K562 (cell line): Measurements from ENCODE around the gene ITGAD. TPM values are rescaled to one million over a fixed set of nuclear protein-coding genes. Genes with fewer than 3 reads are reported as not detected.

Experiments
- BRD4 ChIP-seq: fragments of 200-600 bp; sonication (generic); IDR thresholded peaks from 2 replicates; pipeline ENCODE4 v1.6.1; 2017; ENCODE audit warnings: inconsistent platforms
- CXXC5 ChIP-seq: fragments of 250-450 bp; sonication (Bioruptor Pico); IDR thresholded peaks from 2 replicates; pipeline ENCODE4 v1.8.0; 2022; ENCODE audit warnings: inconsistent platforms, mild to moderate bottlenecking, moderate library complexity
- ELF2 ChIP-seq: fragments of 250-450 bp; sonication (Bioruptor Pico); IDR thresholded peaks from 2 replicates; pipeline ENCODE4 v1.5.0; 2021; ENCODE audit warnings: mild to moderate bottlenecking
- EZH2 ChIP-seq: IDR thresholded peaks from 2 replicates; pipeline ENCODE4 v1.6.1; 2012; ENCODE audit warnings: low read depth, mild to moderate bottlenecking, inconsistent platforms, low read length, borderline replicate concordance
- FIP1L1 ChIP-seq: fragments of 200-400 bp; formaldehyde crosslinking; IDR thresholded peaks from 2 replicates; pipeline ENCODE4 v1.6.1; 2018; ENCODE audit warnings: mild to moderate bottlenecking, low read depth, low read length; ENCODE audit not compliant: poor library complexity, severe bottlenecking
- FOSL1 ChIP-seq: fragments of 200-800 bp; sonication (Bioruptor generic); conservative IDR thresholded peaks from 2 replicates; pipeline ENCODE4 v1.6.1; 2016; ENCODE audit warnings: missing genetic modification characterization, missing compliant biosample characterization
- KHSRP ChIP-seq: fragments of 450-650 bp; IDR thresholded peaks from 2 replicates; pipeline ENCODE4 v1.6.1; 2017
- L3MBTL2 ChIP-seq: fragments of 450-650 bp; IDR thresholded peaks from 2 replicates; pipeline ENCODE4 v1.6.1; 2016; ENCODE audit warnings: mild to moderate bottlenecking, moderate library complexity
- MAZ ChIP-seq, 2 experiments: fragments of 450-650 bp in 1 of 2; sonication (generic) in 1 of 2; formaldehyde crosslinking; IDR thresholded peaks in 1 of 2; conservative IDR thresholded peaks in 1 of 2; 2 replicates each; pipeline versions ENCODE4 v1.4.0 to v1.5.0; 2020; ENCODE audit warnings: mild to moderate bottlenecking in 1 of 2, missing genetic modification reagents in 1 of 2
- MXI1 ChIP-seq: IDR thresholded peaks from 2 replicates; pipeline ENCODE4 v1.6.1; 2011; ENCODE audit warnings: low read depth, mild to moderate bottlenecking, improper control_type of control experiment, low read length
- NONO ChIP-seq, 2 experiments: fragments of 200-400 bp in 1 of 2; fragments of 450-650 bp in 1 of 2; formaldehyde crosslinking in 1 of 2; IDR thresholded peaks; 2 replicates each; pipeline ENCODE4 v1.6.1; 2017; ENCODE audit warnings: low read depth in 2 of 2, mild to moderate bottlenecking in 2 of 2, moderate library complexity in 2 of 2, low read length in 1 of 2
- NR2F6 ChIP-seq: fragments of 450-650 bp; formaldehyde crosslinking; IDR thresholded peaks from 2 replicates; pipeline ENCODE4 v1.4.0; 2020; ENCODE audit warnings: mild to moderate bottlenecking
- PTBP1 ChIP-seq: fragments of 200-400 bp; formaldehyde crosslinking; IDR thresholded peaks from 2 replicates; pipeline ENCODE4 v1.6.1; 2017; ENCODE audit warnings: low read depth, low read length
- RBM17 ChIP-seq: fragments of 200-400 bp; formaldehyde crosslinking; IDR thresholded peaks from 2 replicates; pipeline ENCODE4 v1.6.1; 2017; ENCODE audit warnings: low read depth, mild to moderate bottlenecking, low read length, borderline replicate concordance
- SNRNP70 ChIP-seq: fragments of 200-400 bp; formaldehyde crosslinking; optimal IDR thresholded peaks from 2 replicates; pipeline ENCODE3; 2017; ENCODE audit warnings: low read depth, low read length
- SP1 ChIP-seq: sonication (generic); formaldehyde crosslinking; IDR thresholded peaks from 2 replicates; pipeline ENCODE4 v1.8.1; 2022; ENCODE audit warnings: mild to moderate bottlenecking, missing genetic modification reagents
- TBL1XR1 ChIP-seq, 2 experiments: IDR thresholded peaks; 2 replicates each; pipeline ENCODE4 v1.6.1; 2012; ENCODE audit warnings: improper control_type of control experiment in 2 of 2, low read length in 2 of 2, mild to moderate bottlenecking in 1 of 2
- ZNF232 ChIP-seq: sonication (generic); formaldehyde crosslinking; IDR thresholded peaks from 2 replicates; pipeline ENCODE4 v1.8.0; 2022; ENCODE audit warnings: mild to moderate bottlenecking, missing genetic modification reagents
- ZNF263 ChIP-seq: sonication (generic); formaldehyde crosslinking; IDR thresholded peaks from 2 replicates; pipeline ENCODE4 v1.8.0; 2022; ENCODE audit warnings: mild to moderate bottlenecking, missing genetic modification reagents, borderline replicate concordance
- ZNF785 ChIP-seq: fragments of 250-450 bp; sonication (Bioruptor Pico); IDR thresholded peaks from 2 replicates; pipeline ENCODE4 v1.4.0; 2020; ENCODE audit warnings: mild to moderate bottlenecking
- polyA plus RNA-seq, 8 experiments: library from polyadenylated mRNA; depleted of rRNA in 4 of 8; stranded (reverse) in 5 of 8; unstranded in 3 of 8; fragments of >200 nt; fragmentation: Nextera tagmentation in 2 of 8; fragmentation: Illumina TruSeq in 1 of 8; extraction: Ambion mirVana in 2 of 8; extraction: Trizol in 1 of 8; gene quantifications; 2 replicates each; pipeline versions ENCODE4 v1.2.1 to v1.2.3, GENCODE V29; 2011 to 2014; ENCODE audit warnings: inconsistent platforms in 1 of 8, missing spikeins in 1 of 8
- total RNA-seq, 7 experiments: library from RNA; depleted of rRNA in 6 of 7; stranded (reverse); fragments of >200 nt in 6 of 7; fragmentation: Illumina TruSeq in 2 of 7; extraction: Trizol in 2 of 7; gene quantifications; 2 replicates each; pipeline versions ENCODE4 v1.2.1 to v1.2.3, GENCODE V29; 2011 to 2021; ENCODE audit warnings: low replicate concordance in 1 of 7
- TF ChIP-seq, protein P1 (sequence below), 2 experiments: fragments of 450-650 bp; conservative IDR thresholded peaks; 2 replicates each; pipeline ENCODE4 v1.6.1; 2017; ENCODE audit warnings: mild to moderate bottlenecking in 2 of 2, moderate library complexity in 2 of 2
- TF ChIP-seq, protein P2 (sequence below), 2 experiments: IDR thresholded peaks in 1 of 2; conservative IDR thresholded peaks in 1 of 2; 2 replicates each; pipeline ENCODE4 v1.6.1; 2016; ENCODE audit warnings: low read depth in 2 of 2, mild to moderate bottlenecking in 1 of 2, missing compliant biosample characterization in 1 of 2, missing genetic modification characterization in 1 of 2, moderate library complexity in 1 of 2
- TF ChIP-seq, protein P3 (sequence below): fragments of 450-650 bp; formaldehyde crosslinking; IDR thresholded peaks from 2 replicates; pipeline ENCODE4 v1.4.0; 2020; ENCODE audit warnings: mild to moderate bottlenecking, moderate library complexity

Gene ITGAD
- total and polyA plus RNA-seq, 9 of the 15 experiments (the other 6 are each of a cell fraction or from before 2014, with no cell fraction given), result not detected

DNA sequence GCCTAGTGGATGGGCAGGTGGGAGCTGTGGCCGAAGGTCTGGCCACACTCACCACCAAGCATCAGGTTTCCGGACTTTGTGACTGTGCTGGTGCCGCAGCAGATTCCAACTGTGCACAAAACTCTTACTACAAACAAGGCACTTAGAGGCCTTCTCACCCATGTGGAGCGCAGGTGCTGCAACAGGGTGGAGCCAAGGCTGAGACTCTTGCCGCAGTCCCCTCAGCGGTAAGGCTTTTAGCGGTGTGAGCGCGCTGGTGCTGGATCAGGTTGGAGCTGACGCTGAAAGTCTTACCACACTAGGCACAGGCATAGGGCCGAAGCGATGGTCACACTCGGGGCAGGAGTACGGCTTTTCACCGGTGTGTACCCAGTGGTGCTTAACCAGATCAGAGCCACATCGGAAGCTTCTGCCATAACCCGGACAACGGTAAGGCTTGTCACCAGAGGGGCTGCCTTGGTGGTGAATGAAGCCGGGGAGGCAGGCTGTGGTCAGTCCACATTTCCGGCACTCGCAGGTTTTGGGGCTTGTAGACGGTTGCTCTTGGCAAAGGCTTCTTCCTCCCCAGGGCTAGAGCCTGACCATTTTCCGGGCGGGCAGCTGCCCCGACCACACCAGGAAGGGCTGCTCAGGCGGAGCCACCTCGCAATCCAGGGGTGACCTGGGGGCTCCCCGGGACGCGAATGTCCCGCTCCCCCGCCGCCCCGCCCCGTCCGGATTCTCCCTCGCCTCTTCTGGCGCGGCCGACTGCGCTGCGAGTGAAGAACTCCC lies 65.1 kb downstream of the ITGAD start (continued):
- TF ChIP-seq, protein P1, sequence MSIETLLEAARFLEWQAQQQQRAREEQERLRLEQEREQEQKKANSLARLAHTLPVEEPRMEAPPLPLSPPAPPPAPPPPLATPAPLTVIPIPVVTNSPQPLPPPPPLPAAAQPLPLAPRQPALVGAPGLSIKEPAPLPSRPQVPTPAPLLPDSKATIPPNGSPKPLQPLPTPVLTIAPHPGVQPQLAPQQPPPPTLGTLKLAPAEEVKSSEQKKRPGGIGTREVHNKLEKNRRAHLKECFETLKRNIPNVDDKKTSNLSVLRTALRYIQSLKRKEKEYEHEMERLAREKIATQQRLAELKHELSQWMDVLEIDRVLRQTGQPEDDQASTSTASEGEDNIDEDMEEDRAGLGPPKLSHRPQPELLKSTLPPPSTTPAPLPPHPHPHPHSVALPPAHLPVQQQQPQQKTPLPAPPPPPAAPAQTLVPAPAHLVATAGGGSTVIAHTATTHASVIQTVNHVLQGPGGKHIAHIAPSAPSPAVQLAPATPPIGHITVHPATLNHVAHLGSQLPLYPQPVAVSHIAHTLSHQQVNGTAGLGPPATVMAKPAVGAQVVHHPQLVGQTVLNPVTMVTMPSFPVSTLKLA (conservative IDR thresholded peaks at IDR 0.05), result peak; percentile 28 to 61; a peak in 2 of 4 replicates
- TF ChIP-seq ZNF232 (CRISPR knock-in tag) (no peak), RBM17 (no peak), ZNF263 (CRISPR knock-in tag) (no peak; the same call in 1 of the 2 replicates), L3MBTL2 (peak; percentile 70), BRD4 (0 out of 2 replicates have a peak, but pooled peaks have one; percentile 5), SP1 (CRISPR knock-in tag) (no peak), ZNF785 (CRISPR knock-in tag) (no peak), ELF2 (no peak), FIP1L1 (no peak), EZH2 (no peak), FOSL1 (tag) (no peak), MXI1 (no peak), CXXC5 (CRISPR knock-in tag) (peak; percentile 25), PTBP1 (no peak), KHSRP (no peak), NR2F6 (CRISPR knock-in tag) (0 out of 2 replicates have a peak, but pooled peaks have one; percentile 55), MAZ (CRISPR knock-in tag; conservative IDR thresholded peaks at IDR 0.05 in 1 of 2, IDR thresholded peaks at IDR 0.05 in 1 of 2) (peak in 1 of 2 experiments; percentile 9; a peak in 1 of 4 replicates), NONO (IDR thresholded peaks at IDR 0.05; ENCODE audit: low read depth in 2 of 2, low read length in 1 of 2) (peak in 1 of 2 experiments; percentile 94; a peak in 2 of 4 replicates), TBL1XR1 (IDR thresholded peaks at IDR 0.05; ENCODE audit: low read length in 2 of 2) (no peak), SNRNP70 (no peak)
- TF ChIP-seq, protein P2, sequence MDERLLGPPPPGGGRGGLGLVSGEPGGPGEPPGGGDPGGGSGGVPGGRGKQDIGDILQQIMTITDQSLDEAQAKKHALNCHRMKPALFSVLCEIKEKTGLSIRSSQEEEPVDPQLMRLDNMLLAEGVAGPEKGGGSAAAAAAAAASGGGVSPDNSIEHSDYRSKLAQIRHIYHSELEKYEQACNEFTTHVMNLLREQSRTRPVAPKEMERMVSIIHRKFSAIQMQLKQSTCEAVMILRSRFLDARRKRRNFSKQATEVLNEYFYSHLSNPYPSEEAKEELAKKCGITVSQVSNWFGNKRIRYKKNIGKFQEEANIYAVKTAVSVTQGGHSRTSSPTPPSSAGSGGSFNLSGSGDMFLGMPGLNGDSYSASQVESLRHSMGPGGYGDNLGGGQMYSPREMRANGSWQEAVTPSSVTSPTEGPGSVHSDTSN (CRISPR knock-in tag; IDR thresholded peaks at IDR 0.05; ENCODE audit: low read depth), result no peak
- TF ChIP-seq, protein P2 (tag; conservative IDR thresholded peaks at IDR 0.05; ENCODE audit: low read depth), result no peak
- TF ChIP-seq, protein P3, sequence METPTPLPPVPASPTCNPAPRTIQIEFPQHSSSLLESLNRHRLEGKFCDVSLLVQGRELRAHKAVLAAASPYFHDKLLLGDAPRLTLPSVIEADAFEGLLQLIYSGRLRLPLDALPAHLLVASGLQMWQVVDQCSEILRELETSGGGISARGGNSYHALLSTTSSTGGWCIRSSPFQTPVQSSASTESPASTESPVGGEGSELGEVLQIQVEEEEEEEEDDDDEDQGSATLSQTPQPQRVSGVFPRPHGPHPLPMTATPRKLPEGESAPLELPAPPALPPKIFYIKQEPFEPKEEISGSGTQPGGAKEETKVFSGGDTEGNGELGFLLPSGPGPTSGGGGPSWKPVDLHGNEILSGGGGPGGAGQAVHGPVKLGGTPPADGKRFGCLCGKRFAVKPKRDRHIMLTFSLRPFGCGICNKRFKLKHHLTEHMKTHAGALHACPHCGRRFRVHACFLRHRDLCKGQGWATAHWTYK, result peak; percentile 51; the same call in 1 of the 2 replicates
